ENCODE results near the gene UPF2.

DNA sequence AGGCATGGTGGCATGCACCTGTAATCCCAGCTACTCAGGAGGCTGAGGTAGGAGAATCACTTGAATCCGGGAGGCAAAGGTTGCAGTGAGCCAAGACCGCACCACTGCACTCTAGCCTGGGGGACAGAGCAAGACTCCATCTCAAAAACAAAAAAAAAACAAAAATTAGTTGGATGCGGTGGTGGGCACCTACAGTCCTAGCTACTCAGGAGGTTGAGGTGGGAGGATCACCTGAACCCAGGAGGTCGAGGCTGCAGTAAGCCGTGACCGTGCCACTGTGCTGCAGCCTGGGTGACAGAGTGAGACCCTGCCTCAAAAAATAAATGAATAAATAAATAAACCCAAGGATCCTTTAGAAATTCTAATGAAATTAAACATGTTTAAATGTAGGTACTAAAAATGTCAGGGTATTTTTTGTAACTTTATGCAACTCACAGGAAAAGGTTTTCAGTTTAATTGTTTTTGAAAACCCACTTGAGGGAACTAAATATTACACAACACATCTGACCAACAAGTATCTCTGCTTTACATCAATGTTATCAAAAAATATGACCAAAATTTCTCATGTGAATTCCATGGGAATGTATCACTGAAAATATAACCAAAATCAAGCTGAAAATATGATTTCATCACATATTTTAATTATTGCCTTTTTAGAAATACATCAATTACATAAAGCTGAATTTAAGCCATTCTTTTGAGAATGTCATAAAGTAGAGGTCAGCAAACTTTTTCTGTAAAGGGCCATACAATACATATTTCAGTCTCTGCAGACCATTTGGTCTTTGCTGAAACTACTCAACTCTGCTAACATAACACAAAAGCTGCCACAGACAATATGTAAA lies 23.9 kb downstream of the UPF2 start:
- TF ChIP-seq POLR2A (IDR thresholded peaks at IDR 0.05) (no peak), CTCF (IDR thresholded peaks at IDR 0.05) (no peak)

Data from adrenal gland (tissue), 5 donors.